ENCODE results near the gene SLC28A3. TPM values are rescaled to one million over a fixed set of nuclear protein-coding genes. Genes with fewer than 3 reads are reported as not detected.

The SLC28A3 gene
- total RNA-seq, 1 experiment from 2014 or later = not detected

DNA sequence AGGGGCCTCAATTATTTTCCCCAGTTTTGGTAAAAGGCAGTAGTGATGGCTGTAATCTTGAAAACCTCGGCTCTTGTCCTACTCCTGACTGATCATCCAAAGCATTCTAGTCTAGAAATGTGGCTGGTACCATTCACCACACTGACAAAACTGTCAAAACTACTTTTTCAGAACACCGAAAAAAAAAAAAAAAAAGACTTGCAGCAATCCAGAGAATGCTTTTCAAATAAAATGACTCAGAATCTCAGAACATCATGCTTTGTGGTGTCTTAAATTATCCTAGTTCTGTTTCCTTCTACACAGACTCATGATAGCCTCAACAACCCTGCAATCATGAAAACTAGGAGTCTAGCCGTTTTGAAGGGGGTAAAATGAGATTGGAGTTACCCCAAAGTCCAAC lies 13.4 kb downstream of the SLC28A3 start:
- no peak for DNase-seq (ENCODE audit: low spot score)
- ChIA-PET POLR2A (ENCODE audit: low non-redundant PET) (no interaction called here), CTCF (no interaction called here)
- no peak overlapping the region for H3K27ac ChIP-seq (ENCODE audit: low read depth, low read length, poor library complexity, severe bottlenecking)
- intact Hi-C loops (cut with micrococcal nuclease; ENCODE audit: unreplicated experiment) = no loop called here
- H3K9me3 ChIP-seq (ENCODE audit: low read depth, low read length, poor library complexity, severe bottlenecking) = peaks cover 5% of the 10 kb centered on the region
- H3K4me3 ChIP-seq (ENCODE audit: low read depth, low read length, poor library complexity, severe bottlenecking) = no peak overlapping the region
- no peaks in the 10 kb centered on the region for H3K27me3 ChIP-seq (replicated peaks; ENCODE audit: insufficient read depth, low read depth, low read length, poor library complexity)
- H3K36me3 ChIP-seq (ENCODE audit: insufficient read depth, low read length, poor library complexity, severe bottlenecking) = no peaks in the 10 kb centered on the region
- no TSS peak for BruUV-seq (replicated peaks)
- TF ChIP-seq, protein P1, sequence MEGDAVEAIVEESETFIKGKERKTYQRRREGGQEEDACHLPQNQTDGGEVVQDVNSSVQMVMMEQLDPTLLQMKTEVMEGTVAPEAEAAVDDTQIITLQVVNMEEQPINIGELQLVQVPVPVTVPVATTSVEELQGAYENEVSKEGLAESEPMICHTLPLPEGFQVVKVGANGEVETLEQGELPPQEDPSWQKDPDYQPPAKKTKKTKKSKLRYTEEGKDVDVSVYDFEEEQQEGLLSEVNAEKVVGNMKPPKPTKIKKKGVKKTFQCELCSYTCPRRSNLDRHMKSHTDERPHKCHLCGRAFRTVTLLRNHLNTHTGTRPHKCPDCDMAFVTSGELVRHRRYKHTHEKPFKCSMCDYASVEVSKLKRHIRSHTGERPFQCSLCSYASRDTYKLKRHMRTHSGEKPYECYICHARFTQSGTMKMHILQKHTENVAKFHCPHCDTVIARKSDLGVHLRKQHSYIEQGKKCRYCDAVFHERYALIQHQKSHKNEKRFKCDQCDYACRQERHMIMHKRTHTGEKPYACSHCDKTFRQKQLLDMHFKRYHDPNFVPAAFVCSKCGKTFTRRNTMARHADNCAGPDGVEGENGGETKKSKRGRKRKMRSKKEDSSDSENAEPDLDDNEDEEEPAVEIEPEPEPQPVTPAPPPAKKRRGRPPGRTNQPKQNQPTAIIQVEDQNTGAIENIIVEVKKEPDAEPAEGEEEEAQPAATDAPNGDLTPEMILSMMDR (conservative IDR thresholded peaks at IDR 0.05; ENCODE audit: low read depth, low read length) = no peak
- no peak for TF ChIP-seq EZH2 (IDR thresholded peaks at IDR 0.05; ENCODE audit: borderline replicate concordance, low read depth, low read length, poor library complexity, severe bottlenecking)
- no peaks in the 10 kb centered on the region for H3K4me1 ChIP-seq (ENCODE audit: insufficient read depth, low read length, poor library complexity, severe bottlenecking)

DNA sequence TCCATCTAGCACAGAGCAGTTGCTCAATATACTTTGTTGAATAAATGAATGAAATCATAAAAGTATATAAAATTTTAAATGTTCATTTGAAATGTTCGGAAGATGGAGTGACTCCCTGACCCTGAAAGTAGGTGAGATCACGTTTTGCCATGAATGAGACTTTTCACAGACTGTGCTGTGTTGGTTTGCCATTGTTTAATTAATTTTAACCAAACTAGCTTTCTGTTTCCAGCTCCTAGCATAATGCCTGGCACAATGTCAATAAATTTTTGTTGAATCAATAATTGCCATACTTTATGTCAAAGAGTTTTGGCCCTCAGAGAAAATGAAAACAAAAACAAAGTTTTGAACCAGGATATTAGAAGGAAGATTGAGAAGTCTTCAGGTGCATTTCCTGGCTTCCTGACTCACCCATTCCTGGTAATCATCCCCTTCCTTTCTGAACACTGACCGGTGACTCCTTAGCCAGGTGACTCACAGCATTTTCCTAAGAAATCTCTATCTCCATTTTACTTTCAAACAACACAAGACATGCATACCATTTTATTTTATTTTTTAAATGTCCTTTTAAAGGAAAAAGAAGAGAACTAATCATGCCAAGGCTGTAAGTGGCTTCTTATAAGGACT lies 15.1 kb downstream of the SLC28A3 start:
- intact Hi-C loops (cut with micrococcal nuclease; ENCODE audit: unreplicated experiment) = no loop called here
- no peak for TF ChIP-seq EZH2 (IDR thresholded peaks at IDR 0.05; ENCODE audit: borderline replicate concordance, low read depth, low read length, poor library complexity, severe bottlenecking)
- TF ChIP-seq, protein P1 (conservative IDR thresholded peaks at IDR 0.05; ENCODE audit: low read depth, low read length) = no peak
- ChIA-PET CTCF (no interaction called here), POLR2A (ENCODE audit: low non-redundant PET) (no interaction called here)
- Histone ChIP-seq H3K4me3 (ENCODE audit: low read depth, low read length, poor library complexity, severe bottlenecking) (no peak overlapping the region), H3K4me1 (ENCODE audit: insufficient read depth, low read length, poor library complexity, severe bottlenecking) (no peaks in the 10 kb centered on the region), H3K27ac (ENCODE audit: low read depth, low read length, poor library complexity, severe bottlenecking) (no peak overlapping the region), H3K27me3 (replicated peaks; ENCODE audit: insufficient read depth, low read depth, low read length, poor library complexity) (no peaks in the 10 kb centered on the region), H3K9me3 (ENCODE audit: low read depth, low read length, poor library complexity, severe bottlenecking) (peaks cover 5% of the 10 kb centered on the region), H3K36me3 (ENCODE audit: insufficient read depth, low read length, poor library complexity, severe bottlenecking) (no peaks in the 10 kb centered on the region)
- DNase-seq (ENCODE audit: low spot score) = no peak
- no TSS peak for BruUV-seq (replicated peaks)

DNA sequence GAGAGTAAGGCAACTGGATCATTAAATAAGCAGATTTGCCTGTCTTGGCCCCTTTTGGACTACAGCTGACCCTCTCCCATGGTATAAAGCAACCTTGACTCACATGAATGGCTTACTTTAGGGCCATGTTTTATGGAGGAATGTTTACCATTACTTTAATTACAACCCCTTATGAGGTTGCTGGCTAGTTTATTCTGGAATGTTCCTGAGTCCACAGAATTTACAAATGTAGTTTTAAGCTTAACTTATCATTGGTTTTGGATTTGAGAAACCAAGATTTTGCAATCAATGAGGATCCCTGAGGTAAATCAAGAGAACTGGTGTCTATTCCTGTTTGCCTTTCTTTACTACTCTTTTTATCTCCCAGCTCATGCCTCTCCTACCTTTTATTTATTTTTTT lies 15.7 kb downstream of the SLC28A3 start:
- no TSS peak for BruUV-seq (replicated peaks)
- no peak overlapping the region for H3K27ac ChIP-seq (ENCODE audit: low read depth, low read length, poor library complexity, severe bottlenecking)
- H3K36me3 ChIP-seq (ENCODE audit: insufficient read depth, low read length, poor library complexity, severe bottlenecking) = no peaks in the 10 kb centered on the region
- no peak overlapping the region for H3K4me3 ChIP-seq (ENCODE audit: low read depth, low read length, poor library complexity, severe bottlenecking)
- H3K9me3 ChIP-seq (ENCODE audit: low read depth, low read length, poor library complexity, severe bottlenecking) = peaks cover 5% of the 10 kb centered on the region
- H3K27me3 ChIP-seq (replicated peaks; ENCODE audit: insufficient read depth, low read depth, low read length, poor library complexity) = no peaks in the 10 kb centered on the region
- intact Hi-C loops (cut with micrococcal nuclease; ENCODE audit: unreplicated experiment) = no loop called here
- ChIA-PET CTCF (interaction anchor here (0.7 kb wide), 1 partner anchor 201 kb away, joined by 3 read pairs; no protein-coding TSS in a partner anchor), POLR2A (ENCODE audit: low non-redundant PET) (no interaction called here)
- TF ChIP-seq, protein P1 (conservative IDR thresholded peaks at IDR 0.05; ENCODE audit: low read depth, low read length) = no peak
- TF ChIP-seq EZH2 (IDR thresholded peaks at IDR 0.05; ENCODE audit: borderline replicate concordance, low read depth, low read length, poor library complexity, severe bottlenecking) = no peak
- no peaks in the 10 kb centered on the region for H3K4me1 ChIP-seq (ENCODE audit: insufficient read depth, low read length, poor library complexity, severe bottlenecking)
- no peak for DNase-seq (ENCODE audit: low spot score)
